ENCODE data around the gene DPEP3. TPM values are rescaled to one million over a fixed set of nuclear protein-coding genes. Genes with fewer than 3 reads are reported as not detected.

The DPEP3 gene
- total RNA-seq, 4 donors from 2014 or later: 0.17 TPM; not detected in 3

DNA sequence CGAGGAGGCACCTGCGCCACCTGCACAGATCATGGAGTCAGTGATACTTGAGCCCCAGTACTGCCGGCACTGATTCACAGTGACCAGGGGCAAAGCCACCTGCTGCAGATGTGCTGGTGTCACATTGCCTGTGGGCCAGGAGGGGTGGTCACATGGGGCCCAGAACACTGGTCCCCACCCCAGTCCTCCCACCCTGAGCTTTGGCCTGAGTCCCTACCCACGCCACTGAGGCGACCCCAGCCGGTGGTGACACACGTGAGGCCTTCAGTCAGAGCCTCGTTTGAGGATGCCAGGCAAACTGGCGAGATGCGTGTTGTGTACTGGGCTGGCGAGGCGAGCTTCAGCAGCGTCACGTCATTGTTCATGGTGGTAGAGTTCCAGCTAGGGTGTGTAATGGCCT, 50.1 kb downstream of the DPEP3 start:
- Histone ChIP-seq H3K4me3 (no peak overlapping the region), H3K9me3 (no peaks in the 10 kb centered on the region), H3K4me1 (peaks cover 17 to 52% (median 38%) of the 10 kb centered on the region in 4 donors), H3K27ac (replicated peaks in 1 of 4) (no peak overlapping the region), H3K36me3 (peaks cover 11 to 65% (median 61%) of the 10 kb centered on the region in 4 donors), H3K27me3 (no peaks in the 10 kb centered on the region)
- TF ChIP-seq, protein P1, sequence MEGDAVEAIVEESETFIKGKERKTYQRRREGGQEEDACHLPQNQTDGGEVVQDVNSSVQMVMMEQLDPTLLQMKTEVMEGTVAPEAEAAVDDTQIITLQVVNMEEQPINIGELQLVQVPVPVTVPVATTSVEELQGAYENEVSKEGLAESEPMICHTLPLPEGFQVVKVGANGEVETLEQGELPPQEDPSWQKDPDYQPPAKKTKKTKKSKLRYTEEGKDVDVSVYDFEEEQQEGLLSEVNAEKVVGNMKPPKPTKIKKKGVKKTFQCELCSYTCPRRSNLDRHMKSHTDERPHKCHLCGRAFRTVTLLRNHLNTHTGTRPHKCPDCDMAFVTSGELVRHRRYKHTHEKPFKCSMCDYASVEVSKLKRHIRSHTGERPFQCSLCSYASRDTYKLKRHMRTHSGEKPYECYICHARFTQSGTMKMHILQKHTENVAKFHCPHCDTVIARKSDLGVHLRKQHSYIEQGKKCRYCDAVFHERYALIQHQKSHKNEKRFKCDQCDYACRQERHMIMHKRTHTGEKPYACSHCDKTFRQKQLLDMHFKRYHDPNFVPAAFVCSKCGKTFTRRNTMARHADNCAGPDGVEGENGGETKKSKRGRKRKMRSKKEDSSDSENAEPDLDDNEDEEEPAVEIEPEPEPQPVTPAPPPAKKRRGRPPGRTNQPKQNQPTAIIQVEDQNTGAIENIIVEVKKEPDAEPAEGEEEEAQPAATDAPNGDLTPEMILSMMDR (IDR thresholded peaks at IDR 0.05): no peak
- TF ChIP-seq EP300 (IDR thresholded peaks at IDR 0.05): no peak
- DNase-seq (ENCODE audit: extremely low spot score): no peak
- WGBS: 96% methylated on average over 13 of the region's 14 CpGs
- intact Hi-C loops (cut with DNase I): no loop called here

DNA sequence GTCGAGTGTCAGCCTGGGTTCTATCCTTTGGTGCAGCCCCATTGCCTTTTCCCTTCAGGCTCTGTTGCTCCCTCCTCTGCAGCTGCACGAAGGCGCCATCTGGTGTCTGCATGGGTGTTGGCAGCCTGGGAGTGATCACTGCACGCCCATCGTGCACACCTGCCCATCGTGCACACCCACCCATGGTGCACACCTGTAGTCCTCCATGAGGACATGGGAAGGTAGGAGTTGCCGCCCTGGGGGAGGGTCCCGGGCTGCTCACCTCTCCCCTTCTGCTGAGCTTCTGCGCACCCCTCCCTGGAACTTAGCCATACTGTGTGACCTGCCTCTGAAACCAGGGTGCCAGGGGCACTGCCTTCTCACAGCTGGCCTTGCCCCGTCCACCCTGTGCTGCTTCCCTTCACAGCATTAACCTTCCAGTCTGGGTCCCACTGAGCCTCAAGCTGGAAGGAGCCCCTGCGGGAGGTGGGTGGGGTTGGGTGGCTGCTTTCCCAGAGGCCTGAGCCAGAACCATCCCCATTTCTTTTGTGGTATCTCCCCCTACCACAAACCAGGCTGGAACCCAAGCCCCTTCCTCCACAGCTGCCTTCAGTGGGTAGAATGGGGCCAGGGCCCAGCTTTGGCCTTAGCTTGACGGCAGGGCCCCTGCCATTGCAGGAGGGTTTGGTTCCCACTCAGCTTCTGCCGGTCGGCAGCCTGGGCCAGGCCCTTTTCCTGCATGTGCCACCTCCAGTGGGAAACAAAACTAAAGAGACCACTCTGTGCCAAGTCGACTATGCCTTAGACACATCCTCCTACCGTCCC, 51.5 kb downstream of the DPEP3 start:
- Histone ChIP-seq H3K4me1 (peaks cover 12 to 52% (median 38%) of the 10 kb centered on the region in 4 donors), H3K9me3 (no peaks in the 10 kb centered on the region), H3K36me3 (peaks cover 11 to 60% (median 59%) of the 10 kb centered on the region in 4 donors), H3K4me3 (no peak overlapping the region), H3K27me3 (no peaks in the 10 kb centered on the region), H3K27ac (replicated peaks in 1 of 4) (no peak overlapping the region)
- 58% methylated on average over 7 of the region's 16 CpGs for WGBS
- TF ChIP-seq EP300 (IDR thresholded peaks at IDR 0.05): no peak
- peak; percentile 6 to 35 for TF ChIP-seq POLR2AphosphoS5 (IDR thresholded peaks at IDR 0.05)
- TF ChIP-seq, protein P1 (IDR thresholded peaks at IDR 0.05): peak; percentile 74 to 89 (median 83)
- TF ChIP-seq POLR2A (IDR thresholded peaks at IDR 0.05; ENCODE audit: low read depth): no peak
- no peak for DNase-seq (ENCODE audit: extremely low spot score)
- intact Hi-C loops (cut with DNase I): loop anchor here (2.0 kb wide), 2 partner anchors 46 to 112 kb away; no protein-coding TSS in a partner anchor

DNA sequence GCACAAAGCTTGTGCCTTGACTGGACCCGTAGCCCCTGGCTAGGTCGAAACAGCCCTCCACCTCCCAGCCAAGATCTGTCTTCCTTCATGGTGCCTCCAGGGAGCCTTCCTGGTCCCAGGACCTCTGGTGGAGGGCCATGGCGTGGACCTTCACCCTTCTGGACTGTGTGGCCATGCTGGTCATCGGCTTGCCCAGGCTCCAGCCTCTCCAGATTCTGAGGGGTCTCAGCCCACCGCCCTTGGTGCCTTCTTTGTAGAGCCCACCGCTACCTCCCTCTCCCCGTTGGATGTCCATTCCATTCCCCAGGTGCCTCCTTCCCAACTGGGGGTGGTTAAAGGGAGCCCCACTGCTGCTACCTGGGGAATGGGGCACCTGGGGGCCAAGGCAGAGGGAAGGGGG, 52.2 kb downstream of the DPEP3 start:
- intact Hi-C loops (cut with DNase I): loop anchor here (2.0 kb wide), 2 partner anchors 45 to 111 kb away; no protein-coding TSS in a partner anchor
- no peak for DNase-seq (ENCODE audit: extremely low spot score)
- no peaks in the 10 kb centered on the region for H3K27me3 ChIP-seq
- peaks cover 16 to 58% (median 44%) of the 10 kb centered on the region in 4 donors for H3K4me1 ChIP-seq
- no peak overlapping the region for H3K4me3 ChIP-seq
- H3K27ac ChIP-seq (replicated peaks in 1 of 4): no peak overlapping the region
- WGBS: 91% methylated on average over 6 of the region's 7 CpGs
- no peaks in the 10 kb centered on the region for H3K9me3 ChIP-seq
- peaks cover 11 to 61% (median 60%) of the 10 kb centered on the region in 4 donors for H3K36me3 ChIP-seq
- TF ChIP-seq, protein P1 (IDR thresholded peaks at IDR 0.05): no peak
- TF ChIP-seq EP300 (IDR thresholded peaks at IDR 0.05) (no peak), POLR2AphosphoS5 (IDR thresholded peaks at IDR 0.05) (no peak)

DNA sequence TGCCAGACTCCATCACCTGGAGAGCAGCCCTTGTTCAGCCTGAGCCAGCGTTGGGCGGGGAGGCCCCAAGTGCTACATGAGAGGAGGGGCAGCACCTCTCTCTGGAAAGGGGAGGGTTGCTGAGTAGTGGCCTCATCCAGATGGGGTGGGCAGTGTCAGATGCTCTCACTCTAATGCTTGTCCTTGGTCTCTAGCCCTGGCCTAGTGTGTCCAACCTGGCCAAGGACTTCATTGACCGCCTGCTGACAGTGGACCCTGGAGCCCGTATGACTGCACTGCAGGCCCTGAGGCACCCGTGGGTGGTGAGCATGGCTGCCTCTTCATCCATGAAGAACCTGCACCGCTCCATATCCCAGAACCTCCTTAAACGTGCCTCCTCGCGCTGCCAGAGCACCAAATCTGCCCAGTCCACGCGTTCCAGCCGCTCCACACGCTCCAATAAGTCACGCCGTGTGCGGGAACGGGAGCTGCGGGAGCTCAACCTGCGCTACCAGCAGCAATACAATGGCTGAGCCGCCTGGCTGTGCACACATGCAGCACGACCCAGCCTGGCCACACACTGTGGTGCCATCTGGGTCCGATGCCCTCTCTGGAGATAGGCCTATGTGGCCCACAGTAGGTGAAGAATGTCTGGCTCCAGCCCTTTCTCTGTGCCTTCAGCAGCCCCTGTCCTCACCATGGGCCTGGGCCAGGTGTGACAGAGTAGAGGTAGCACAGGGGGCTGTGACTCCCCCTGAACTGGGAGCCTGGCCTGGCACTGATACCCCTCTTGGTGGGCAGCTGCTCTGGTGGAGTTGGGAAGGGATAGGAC, 53.0 kb downstream of the DPEP3 start:
- H3K4me1 ChIP-seq: peaks cover 25 to 66% (median 52%) of the 10 kb centered on the region in 4 donors
- intact Hi-C loops (cut with DNase I): no loop called here
- peak overlapping the region in 1 of 4 donors; percentile 19 for H3K27ac ChIP-seq (replicated peaks in 1 of 4)
- no peak for DNase-seq (ENCODE audit: extremely low spot score)
- no peaks in the 10 kb centered on the region for H3K27me3 ChIP-seq
- no peak for TF ChIP-seq POLR2A (IDR thresholded peaks at IDR 0.05; ENCODE audit: low read depth)
- TF ChIP-seq POLR2AphosphoS5 (IDR thresholded peaks at IDR 0.05): no peak
- TF ChIP-seq EP300 (IDR thresholded peaks at IDR 0.05): no peak
- TF ChIP-seq, protein P1 (IDR thresholded peaks at IDR 0.05): no peak
- WGBS: 90% methylated on average over 22 of the region's 22 CpGs
- peaks cover 11 to 60% (median 55%) of the 10 kb centered on the region in 4 donors for H3K36me3 ChIP-seq
- H3K9me3 ChIP-seq: no peaks in the 10 kb centered on the region
- H3K4me3 ChIP-seq: no peak overlapping the region

Measured in esophagus muscularis mucosa (tissue), 4 donors.